Activated CD8-positive, alpha-beta T cell treated with anti-CD3 and anti-CD28 coated beads for 36 hours (primary cell): Measurements from ENCODE around the gene CEP295NL. TPM values are rescaled to one million over a fixed set of nuclear protein-coding genes. Genes with fewer than 3 reads are reported as not detected.
A peak's percentile ranks its signal among the peaks of the same experiment; 100 is the strongest.

Source experiments
- ATAC-seq: fragments of 200-7000 bp; cut with Tn5 transposase; one replicate; pipeline ENCODE4 v1.10.0; 2021; ENCODE audit warnings: mild to moderate bottlenecking, moderate library complexity
- CTCF ChIA-PET: fragments of 350-600 bp; sonication (Branson Sonifier 250); formaldehyde crosslinking; loops from one replicate; lab custom pipeline; 2021; ENCODE audit warnings: antibody characterized with exemption; lab: Charles Lee
- POLR2A ChIA-PET: fragments of 350-600 bp; sonication (Branson Sonifier 250); formaldehyde crosslinking; loops from one replicate; lab custom pipeline; 2021; ENCODE audit warnings: antibody characterized with exemption; lab: Charles Lee
- DNase-seq: peaks from one replicate; pipeline ENCODE4 v3.0.0-alpha.2; 2020
- H3K27ac Mint-ChIP-seq: one replicate; pipeline ENCODE4 v1.8.0; 2021; ENCODE audit warnings: mild to moderate bottlenecking, mixed read lengths
- H3K27me3 Mint-ChIP-seq: one replicate; pipeline ENCODE4 v1.8.0; 2021; ENCODE audit warnings: mixed read lengths
- H3K36me3 Mint-ChIP-seq: one replicate; pipeline ENCODE4 v1.8.0; 2021; ENCODE audit warnings: low read depth, mixed read lengths
- H3K4me1 Mint-ChIP-seq: one replicate; pipeline ENCODE4 v1.8.0; 2021; ENCODE audit warnings: low read depth, mixed read lengths
- H3K4me3 Mint-ChIP-seq: one replicate; pipeline ENCODE4 v1.8.0; 2021; ENCODE audit warnings: mild to moderate bottlenecking, moderate library complexity, mixed read lengths
- H3K9me3 Mint-ChIP-seq: one replicate; pipeline ENCODE4 v1.8.0; 2021; ENCODE audit warnings: mixed read lengths
- intact Hi-C: fragments of 100-400 bp; cut with micrococcal nuclease; formaldehyde crosslinking; loops from one replicate; pipeline ENCODE4 v1.10.0; 2022
- total RNA-seq, 2 experiments: library from RNA; stranded (reverse); gene quantifications; one replicate each; pipeline ENCODE4 v1.2.3, GENCODE V29; 2021
- TF ChIP-seq, protein P1 (sequence below): fragments of 200-600 bp; IDR thresholded peaks from one replicate; pipeline ENCODE4 v1.8.0; 2022; ENCODE audit warnings: antibody characterized with exemption, mild to moderate bottlenecking

Gene CEP295NL
- total RNA-seq, 2 experiments from 2014 or later = 0.18 TPM; not detected in 1

DNA sequence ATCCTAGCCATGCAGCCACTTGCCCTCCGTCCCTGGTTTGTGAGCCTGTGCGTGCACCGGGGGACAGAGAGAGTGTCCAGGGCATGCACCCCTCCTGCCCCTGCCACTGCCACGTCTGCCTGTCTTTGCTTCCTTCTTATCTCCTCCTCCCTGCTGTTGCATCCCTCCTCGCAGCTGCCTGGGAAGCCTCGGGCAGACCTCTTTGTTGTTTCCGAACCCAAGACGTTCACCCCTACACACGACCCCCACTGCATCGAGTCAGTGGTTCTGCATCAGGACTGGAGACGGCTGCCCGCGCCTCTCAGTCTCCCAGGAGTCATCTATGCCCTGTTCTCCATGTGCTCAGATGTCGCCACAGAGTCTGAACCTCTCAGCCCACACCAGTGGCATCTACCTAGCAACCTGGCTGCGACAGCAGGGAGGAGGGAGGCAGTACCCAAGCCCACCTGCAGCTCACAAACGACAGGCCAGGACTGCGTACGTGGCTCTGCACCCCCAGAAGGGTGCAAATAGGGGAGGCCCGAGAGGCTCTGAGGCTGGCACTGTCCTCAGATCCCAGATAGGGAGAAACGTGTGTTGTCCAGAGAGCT is 17.0 kb upstream of the CEP295NL start:
- H3K27me3 Mint-ChIP-seq = peaks cover 2% of the 10 kb centered on the region
- ATAC-seq = no peak
- H3K4me1 Mint-ChIP-seq = peaks cover 36% of the 10 kb centered on the region
- H3K9me3 Mint-ChIP-seq = no peaks in the 10 kb centered on the region
- CTCF ChIA-PET = no interaction called here
- POLR2A ChIA-PET = no interaction called here
- H3K36me3 Mint-ChIP-seq = no peaks in the 10 kb centered on the region
- H3K27ac Mint-ChIP-seq = no peak overlapping the region
- H3K4me3 Mint-ChIP-seq = no peak overlapping the region
- intact Hi-C loops = no loop called here
- DNase-seq = no peak
- TF ChIP-seq, protein P1, sequence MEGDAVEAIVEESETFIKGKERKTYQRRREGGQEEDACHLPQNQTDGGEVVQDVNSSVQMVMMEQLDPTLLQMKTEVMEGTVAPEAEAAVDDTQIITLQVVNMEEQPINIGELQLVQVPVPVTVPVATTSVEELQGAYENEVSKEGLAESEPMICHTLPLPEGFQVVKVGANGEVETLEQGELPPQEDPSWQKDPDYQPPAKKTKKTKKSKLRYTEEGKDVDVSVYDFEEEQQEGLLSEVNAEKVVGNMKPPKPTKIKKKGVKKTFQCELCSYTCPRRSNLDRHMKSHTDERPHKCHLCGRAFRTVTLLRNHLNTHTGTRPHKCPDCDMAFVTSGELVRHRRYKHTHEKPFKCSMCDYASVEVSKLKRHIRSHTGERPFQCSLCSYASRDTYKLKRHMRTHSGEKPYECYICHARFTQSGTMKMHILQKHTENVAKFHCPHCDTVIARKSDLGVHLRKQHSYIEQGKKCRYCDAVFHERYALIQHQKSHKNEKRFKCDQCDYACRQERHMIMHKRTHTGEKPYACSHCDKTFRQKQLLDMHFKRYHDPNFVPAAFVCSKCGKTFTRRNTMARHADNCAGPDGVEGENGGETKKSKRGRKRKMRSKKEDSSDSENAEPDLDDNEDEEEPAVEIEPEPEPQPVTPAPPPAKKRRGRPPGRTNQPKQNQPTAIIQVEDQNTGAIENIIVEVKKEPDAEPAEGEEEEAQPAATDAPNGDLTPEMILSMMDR = no peak

DNA sequence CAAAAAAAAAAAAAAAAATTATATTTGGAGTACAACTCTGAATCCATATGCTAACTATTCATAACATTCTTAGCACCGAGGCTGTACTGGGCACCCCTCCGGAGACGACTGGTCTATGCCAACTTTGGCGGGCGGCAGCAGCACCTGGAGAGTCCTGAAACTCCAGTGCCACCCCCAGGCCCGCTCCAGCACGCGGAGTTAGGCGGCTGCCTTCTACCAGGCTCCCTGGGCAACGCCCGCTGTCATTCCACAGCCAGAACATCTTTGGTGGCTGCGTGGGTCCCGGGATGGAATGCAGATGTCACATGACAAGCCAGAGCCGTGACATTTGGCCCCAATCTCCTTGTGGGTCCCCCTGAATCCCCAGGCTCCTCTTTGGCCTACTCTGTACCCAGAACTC is 16.0 kb upstream of the CEP295NL start:
- Mint-ChIP-seq H3K4me1 (peaks cover 34% of the 10 kb centered on the region), H3K27me3 (peaks cover 2% of the 10 kb centered on the region), H3K4me3 (no peak overlapping the region), H3K27ac (no peak overlapping the region), H3K9me3 (no peaks in the 10 kb centered on the region), H3K36me3 (no peaks in the 10 kb centered on the region)
- intact Hi-C loops = no loop called here
- POLR2A ChIA-PET = no interaction called here
- TF ChIP-seq, protein P1 = no peak
- ATAC-seq (no peak), DNase-seq (no peak)
- CTCF ChIA-PET = no interaction called here

DNA sequence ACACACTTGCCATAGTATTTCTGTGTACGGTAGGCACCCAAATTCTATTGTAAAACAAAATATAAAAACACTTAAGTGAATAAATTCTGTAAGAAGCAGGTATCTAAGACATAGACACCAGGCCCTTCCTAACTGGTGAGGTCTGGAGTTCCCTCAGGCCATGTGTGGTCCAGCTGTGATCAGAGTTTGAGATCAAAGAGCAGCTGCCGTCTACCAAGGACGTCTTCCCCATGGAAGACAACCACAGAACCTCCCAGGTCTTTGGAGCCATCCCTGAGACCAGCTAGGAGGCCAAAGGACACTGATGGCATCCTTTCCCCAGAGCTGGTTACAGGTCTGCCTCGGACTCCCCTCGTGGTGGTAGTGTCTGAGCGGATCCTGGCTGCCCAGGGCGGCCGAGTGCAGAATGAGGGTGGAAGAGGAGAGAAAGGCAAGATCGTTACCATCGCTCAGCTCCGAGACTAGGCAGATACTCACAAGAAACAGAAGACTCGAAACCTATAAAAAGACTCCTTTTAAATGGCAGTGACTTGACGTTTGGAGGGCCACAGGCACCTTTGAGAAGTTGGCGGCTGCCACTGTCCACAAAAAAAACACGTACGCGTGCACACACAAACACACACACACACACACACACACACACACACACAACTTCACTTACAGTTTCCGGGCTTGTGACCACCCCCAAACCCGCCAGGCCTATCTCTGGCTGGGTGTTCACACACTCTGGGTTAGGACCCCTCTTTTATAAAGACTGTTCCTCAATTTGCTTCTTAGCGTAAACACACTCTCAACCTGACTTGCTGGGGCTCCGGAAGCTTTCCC is 14.7 kb upstream of the CEP295NL start:
- H3K27ac Mint-ChIP-seq = peak overlapping the region; percentile 65
- no peaks in the 10 kb centered on the region for H3K36me3 Mint-ChIP-seq
- no peaks in the 10 kb centered on the region for H3K9me3 Mint-ChIP-seq
- no peak for DNase-seq
- ChIA-PET POLR2A (interaction anchor here (0.9 kb wide), 1 partner anchor 16 kb away, joined by 3 read pairs; no protein-coding TSS in a partner anchor), CTCF (interaction anchor here (1.5 to 2.2 kb wide), 2 partner anchors 52 to 54 kb away, joined by 5 to 8 read pairs; no protein-coding TSS in a partner anchor)
- TF ChIP-seq, protein P1 = no peak
- H3K27me3 Mint-ChIP-seq = no peaks in the 10 kb centered on the region
- no peak for ATAC-seq
- intact Hi-C loops = no loop called here
- peaks cover 22% of the 10 kb centered on the region for H3K4me1 Mint-ChIP-seq
- H3K4me3 Mint-ChIP-seq = peak overlapping the region; percentile 50

DNA sequence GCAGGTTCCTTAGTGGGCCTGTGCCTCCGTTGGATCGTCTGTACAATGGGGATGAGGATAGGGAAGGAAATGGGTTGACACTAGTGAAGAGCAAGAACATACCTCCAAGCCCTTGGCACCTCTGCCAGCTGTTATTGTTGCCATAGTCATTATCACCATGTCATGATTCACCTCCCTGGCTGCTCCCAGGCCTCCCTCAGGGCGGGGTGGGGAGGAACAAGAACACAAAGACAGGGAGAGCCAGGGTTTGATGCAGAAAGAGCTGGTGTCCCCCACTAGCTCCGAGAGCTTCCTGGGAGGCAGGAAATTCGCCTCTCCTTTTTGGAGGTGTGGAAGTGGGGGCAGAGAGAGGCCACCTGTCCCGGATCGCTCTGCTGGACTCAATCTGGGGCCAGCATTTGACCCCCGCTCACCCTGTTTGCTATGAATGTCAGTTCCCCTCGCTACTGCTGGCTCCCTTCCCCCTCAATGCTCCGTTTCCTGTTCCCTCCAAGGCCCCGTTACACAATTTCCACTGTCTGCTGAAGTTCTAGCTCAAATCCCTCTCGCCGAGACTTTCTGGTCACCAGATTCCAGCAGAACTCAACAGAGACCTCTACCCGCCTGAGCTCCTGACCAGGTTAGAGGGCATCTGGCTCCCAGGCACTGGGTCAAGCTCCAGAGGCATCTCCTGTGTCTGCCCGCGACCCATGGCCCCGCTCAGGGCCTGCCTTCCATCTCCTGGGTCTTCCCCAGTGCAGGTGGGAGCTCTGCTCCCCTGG is 13.1 kb upstream of the CEP295NL start:
- TF ChIP-seq, protein P1 = no peak
- intact Hi-C loops = no loop called here
- no peaks in the 10 kb centered on the region for H3K27me3 Mint-ChIP-seq
- H3K4me1 Mint-ChIP-seq = peaks cover 21% of the 10 kb centered on the region
- no peaks in the 10 kb centered on the region for H3K9me3 Mint-ChIP-seq
- H3K36me3 Mint-ChIP-seq = no peaks in the 10 kb centered on the region
- ATAC-seq = peak; percentile 72
- peak overlapping the region; percentile 56 for H3K4me3 Mint-ChIP-seq
- H3K27ac Mint-ChIP-seq = peak overlapping the region; percentile 66
- CTCF ChIA-PET = interaction anchor here (1.0 to 2.2 kb wide), 3 partner anchors 50 to 56 kb away, joined by 3 to 8 read pairs (median 5); no protein-coding TSS in a partner anchor
- POLR2A ChIA-PET = interaction anchor here (1.1 kb wide), 1 partner anchor 12 kb away, joined by 4 read pairs; no protein-coding TSS in a partner anchor
- peak; percentile 51 for DNase-seq
